ENCODE measurements around the gene CCDC112. TPM values are rescaled to one million over a fixed set of nuclear protein-coding genes. Genes with fewer than 3 reads are reported as not detected.

CCDC112 gene
- polyA plus RNA-seq, 2 of the 4 experiments (the other 2 are of a cell fraction), result 5.8 to 8.6 TPM

DNA sequence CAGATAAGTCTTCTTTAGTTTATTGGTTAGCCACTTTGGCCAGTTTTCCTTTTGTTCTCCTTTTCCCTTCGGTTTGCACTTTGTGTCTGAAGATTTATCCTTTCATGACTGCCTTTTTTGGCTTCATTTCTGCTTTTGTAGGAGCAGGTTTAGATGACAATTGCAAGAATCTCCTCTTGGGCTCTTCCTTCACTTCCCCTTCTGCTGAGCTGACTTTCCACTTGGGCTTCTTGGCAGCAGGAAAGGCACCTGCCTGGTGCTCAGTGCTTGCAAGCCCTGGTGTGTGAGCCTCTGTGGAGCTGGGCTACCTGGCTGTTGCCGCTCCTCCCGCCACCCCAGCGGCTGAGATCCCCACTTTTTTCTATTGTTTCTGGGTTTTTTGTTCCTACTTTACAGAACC, 7.3 kb downstream of the CCDC112 start:
- Histone ChIP-seq H3K4me1 (no peaks in the 10 kb centered on the region), H3K27ac (no peak overlapping the region), H3K4me2 (no peak overlapping the region), H3K9me3 (no peaks in the 10 kb centered on the region), H3K4me3 (no peak overlapping the region)
- no peak for DNase-seq (ENCODE audit: low read depth in 1 of 2, low spot score in 1 of 2)
- 87% methylated on average over 4 of the region's 4 CpGs for WGBS (ENCODE audit: missing lambda C conversion rate)
- no peak for ATAC-seq
- POLR2A ChIA-PET, result no interaction called here
- FAIRE-seq, result no peak
- TF ChIP-seq, protein P1, sequence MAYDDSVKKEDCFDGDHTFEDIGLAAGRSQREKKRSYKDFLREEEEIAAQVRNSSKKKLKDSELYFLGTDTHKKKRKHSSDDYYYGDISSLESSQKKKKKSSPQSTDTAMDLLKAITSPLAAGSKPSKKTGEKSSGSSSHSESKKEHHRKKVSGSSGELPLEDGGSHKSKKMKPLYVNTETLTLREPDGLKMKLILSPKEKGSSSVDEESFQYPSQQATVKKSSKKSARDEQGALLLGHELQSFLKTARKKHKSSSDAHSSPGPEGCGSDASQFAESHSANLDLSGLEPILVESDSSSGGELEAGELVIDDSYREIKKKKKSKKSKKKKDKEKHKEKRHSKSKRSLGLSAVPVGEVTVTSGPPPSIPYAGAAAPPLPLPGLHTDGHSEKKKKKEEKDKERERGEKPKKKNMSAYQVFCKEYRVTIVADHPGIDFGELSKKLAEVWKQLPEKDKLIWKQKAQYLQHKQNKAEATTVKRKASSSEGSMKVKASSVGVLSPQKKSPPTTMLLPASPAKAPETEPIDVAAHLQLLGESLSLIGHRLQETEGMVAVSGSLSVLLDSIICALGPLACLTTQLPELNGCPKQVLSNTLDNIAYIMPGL (CRISPR knock-in tag; IDR thresholded peaks at IDR 0.05; ENCODE audit: borderline replicate concordance), result no peak
- TF ChIP-seq CBX8 (IDR thresholded peaks at IDR 0.05) (no peak), POLR2A (IDR thresholded peaks at IDR 0.05; ENCODE audit: low read length) (no peak), RAD21 (conservative IDR thresholded peaks at IDR 0.05 in 1 of 2, IDR thresholded peaks at IDR 0.05 in 1 of 2) (no peak), HDAC2 (IDR thresholded peaks at IDR 0.05) (no peak), RFX5 (IDR thresholded peaks at IDR 0.05) (no peak), GATA3 (IDR thresholded peaks at IDR 0.05; ENCODE audit: borderline replicate concordance) (no peak), RCOR1 (IDR thresholded peaks at IDR 0.05; ENCODE audit: low read depth, low read length) (no peak), KDM1A (IDR thresholded peaks at IDR 0.05; ENCODE audit: low read depth) (no peak), JUNB (IDR thresholded peaks at IDR 0.05) (no peak), NPAS2 (CRISPR knock-in tag; IDR thresholded peaks at IDR 0.05; ENCODE audit: borderline replicate concordance) (no peak)
- TF ChIP-seq, protein P2, sequence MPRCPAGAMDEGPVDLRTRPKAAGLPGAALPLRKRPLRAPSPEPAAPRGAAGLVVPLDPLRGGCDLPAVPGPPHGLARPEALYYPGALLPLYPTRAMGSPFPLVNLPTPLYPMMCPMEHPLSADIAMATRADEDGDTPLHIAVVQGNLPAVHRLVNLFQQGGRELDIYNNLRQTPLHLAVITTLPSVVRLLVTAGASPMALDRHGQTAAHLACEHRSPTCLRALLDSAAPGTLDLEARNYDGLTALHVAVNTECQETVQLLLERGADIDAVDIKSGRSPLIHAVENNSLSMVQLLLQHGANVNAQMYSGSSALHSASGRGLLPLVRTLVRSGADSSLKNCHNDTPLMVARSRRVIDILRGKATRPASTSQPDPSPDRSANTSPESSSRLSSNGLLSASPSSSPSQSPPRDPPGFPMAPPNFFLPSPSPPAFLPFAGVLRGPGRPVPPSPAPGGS (IDR thresholded peaks at IDR 0.05), result no peak
- TF ChIP-seq, protein P3, sequence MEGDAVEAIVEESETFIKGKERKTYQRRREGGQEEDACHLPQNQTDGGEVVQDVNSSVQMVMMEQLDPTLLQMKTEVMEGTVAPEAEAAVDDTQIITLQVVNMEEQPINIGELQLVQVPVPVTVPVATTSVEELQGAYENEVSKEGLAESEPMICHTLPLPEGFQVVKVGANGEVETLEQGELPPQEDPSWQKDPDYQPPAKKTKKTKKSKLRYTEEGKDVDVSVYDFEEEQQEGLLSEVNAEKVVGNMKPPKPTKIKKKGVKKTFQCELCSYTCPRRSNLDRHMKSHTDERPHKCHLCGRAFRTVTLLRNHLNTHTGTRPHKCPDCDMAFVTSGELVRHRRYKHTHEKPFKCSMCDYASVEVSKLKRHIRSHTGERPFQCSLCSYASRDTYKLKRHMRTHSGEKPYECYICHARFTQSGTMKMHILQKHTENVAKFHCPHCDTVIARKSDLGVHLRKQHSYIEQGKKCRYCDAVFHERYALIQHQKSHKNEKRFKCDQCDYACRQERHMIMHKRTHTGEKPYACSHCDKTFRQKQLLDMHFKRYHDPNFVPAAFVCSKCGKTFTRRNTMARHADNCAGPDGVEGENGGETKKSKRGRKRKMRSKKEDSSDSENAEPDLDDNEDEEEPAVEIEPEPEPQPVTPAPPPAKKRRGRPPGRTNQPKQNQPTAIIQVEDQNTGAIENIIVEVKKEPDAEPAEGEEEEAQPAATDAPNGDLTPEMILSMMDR (IDR thresholded peaks at IDR 0.05), result no peak
- CTCF ChIA-PET, result no interaction called here

DNA sequence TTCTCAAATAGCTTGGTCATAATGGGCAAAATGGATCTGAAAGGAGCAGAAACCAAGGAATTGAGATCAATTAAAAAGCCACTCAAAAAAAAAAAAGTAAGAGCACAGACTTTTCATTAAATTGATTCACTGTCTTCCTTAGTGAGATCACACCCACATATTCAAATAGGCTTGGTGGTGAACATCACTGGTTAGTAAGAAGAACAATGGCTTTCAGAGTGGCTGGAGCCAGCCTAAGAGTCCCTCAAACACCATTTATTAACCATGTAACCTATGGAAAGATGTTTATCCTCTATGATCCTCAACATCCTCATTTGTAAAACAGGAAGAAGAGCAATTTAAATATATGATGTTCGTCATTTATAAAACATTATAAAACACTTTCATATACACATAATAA, 12.4 kb downstream of the CCDC112 start:
- no peak overlapping the region for H3K27ac ChIP-seq
- POLR2A ChIA-PET, result no interaction called here
- WGBS (ENCODE audit: missing lambda C conversion rate), result 85% methylated on average over 1 of the region's 1 CpG
- no peaks in the 10 kb centered on the region for H3K4me1 ChIP-seq
- FAIRE-seq (no peak), ATAC-seq (no peak), DNase-seq (ENCODE audit: low read depth in 1 of 2, low spot score in 1 of 2) (no peak)
- no peak for TF ChIP-seq HDAC2 (IDR thresholded peaks at IDR 0.05)
- TF ChIP-seq HOXB13 (CRISPR knock-in tag; IDR thresholded peaks at IDR 0.05; ENCODE audit: low read depth), result no peak
- TF ChIP-seq EHF (CRISPR knock-in tag; IDR thresholded peaks at IDR 0.05), result no peak
- no peak for TF ChIP-seq CEBPB (IDR thresholded peaks at IDR 0.05)
- TF ChIP-seq ZFP36 (IDR thresholded peaks at IDR 0.05; ENCODE audit: borderline replicate concordance, partially characterized antibody), result no peak
- no peak for TF ChIP-seq NPAS2 (CRISPR knock-in tag; IDR thresholded peaks at IDR 0.05; ENCODE audit: borderline replicate concordance)
- no peak for TF ChIP-seq EHMT2 (IDR thresholded peaks at IDR 0.05; ENCODE audit: low read depth)
- no peak for TF ChIP-seq JUNB (IDR thresholded peaks at IDR 0.05)
- no peak for TF ChIP-seq ZSCAN20 (CRISPR knock-in tag; IDR thresholded peaks at IDR 0.05)
- TF ChIP-seq, protein P4, sequence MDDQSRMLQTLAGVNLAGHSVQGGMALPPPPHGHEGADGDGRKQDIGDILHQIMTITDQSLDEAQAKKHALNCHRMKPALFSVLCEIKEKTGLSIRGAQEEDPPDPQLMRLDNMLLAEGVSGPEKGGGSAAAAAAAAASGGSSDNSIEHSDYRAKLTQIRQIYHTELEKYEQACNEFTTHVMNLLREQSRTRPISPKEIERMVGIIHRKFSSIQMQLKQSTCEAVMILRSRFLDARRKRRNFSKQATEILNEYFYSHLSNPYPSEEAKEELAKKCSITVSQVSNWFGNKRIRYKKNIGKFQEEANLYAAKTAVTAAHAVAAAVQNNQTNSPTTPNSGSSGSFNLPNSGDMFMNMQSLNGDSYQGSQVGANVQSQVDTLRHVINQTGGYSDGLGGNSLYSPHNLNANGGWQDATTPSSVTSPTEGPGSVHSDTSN (IDR thresholded peaks at IDR 0.05), result no peak
- TF ChIP-seq FOSL2 (IDR thresholded peaks at IDR 0.05), result no peak
- TF ChIP-seq FOSL2 (CRISPR knock-in tag; IDR thresholded peaks at IDR 0.05), result no peak
- no peak for TF ChIP-seq RAD21 (conservative IDR thresholded peaks at IDR 0.05 in 1 of 2, IDR thresholded peaks at IDR 0.05 in 1 of 2)
- TF ChIP-seq MYC (IDR thresholded peaks at IDR 0.05; ENCODE audit: borderline replicate concordance, low read length), result no peak
- no peak for TF ChIP-seq JUN (IDR thresholded peaks at IDR 0.05)
- no peak for TF ChIP-seq FOXS1 (CRISPR knock-in tag; IDR thresholded peaks at IDR 0.05)
- no peak for TF ChIP-seq ESRRA (IDR thresholded peaks at IDR 0.05; ENCODE audit: borderline replicate concordance, low read length)
- TF ChIP-seq MAZ (IDR thresholded peaks at IDR 0.05; ENCODE audit: borderline replicate concordance, low read depth, low read length), result no peak
- TF ChIP-seq SMC3 (IDR thresholded peaks at IDR 0.05), result no peak
- H3K9me3 ChIP-seq, result no peaks in the 10 kb centered on the region
- H3K4me3 ChIP-seq, result no peak overlapping the region
- CTCF ChIA-PET, result interaction anchor here (1.3 kb wide), 1 partner anchor 12 kb away, joined by 3 read pairs; the partner anchor contains the start of gene CCDC112
- H3K4me2 ChIP-seq, result no peak overlapping the region

Data from A549 (cell line).